Fibroblast of skin of abdomen (primary cell): ENCODE data around the gene PDE11A.
"Not testable (repeated sequence)": the region's sequence is repeated elsewhere in the genome, so short reads cannot be mapped to it uniquely, and the experiment has no call there.

Experiments
- DNase-seq: peaks from one replicate; pipeline ENCODE4 v3.0.0-alpha.2; 2013

The PDE11A gene

GRCh38 chr2:177812713-177813396 is 259.7 kb downstream of the PDE11A start:
- no peak for DNase-seq

- DNase-seq, result no peak
Measured at GRCh38 chr2:177810906-177811305, 261.7 kb downstream of the PDE11A start.

GRCh38 chr2:177808984-177809809 is 263.4 kb downstream of the PDE11A start:
- DNase-seq, result no peak

- peak; percentile 12 for DNase-seq
Measured at GRCh38 chr2:177806025-177806424, 266.6 kb downstream of the PDE11A start.

DNA sequence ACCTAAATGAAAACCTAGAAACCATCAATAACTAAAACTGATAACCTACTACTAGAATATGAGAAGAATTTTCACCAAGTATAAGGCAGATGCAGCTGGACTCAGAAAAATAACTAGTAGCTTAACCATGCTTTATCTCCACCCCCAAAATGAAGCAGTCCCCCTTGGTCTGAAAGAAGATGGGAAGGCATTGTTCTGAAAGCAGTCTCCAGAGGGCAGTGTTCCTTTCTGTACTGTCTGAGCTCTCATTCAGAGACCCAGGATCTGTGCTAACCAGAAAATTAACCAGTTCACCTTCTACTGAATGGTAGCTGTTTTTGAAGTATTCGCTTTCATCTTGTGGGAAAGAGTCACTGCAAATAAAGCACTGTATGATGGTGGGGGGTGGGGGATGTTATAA is 273.0 kb downstream of the PDE11A start:
- no peak for DNase-seq

DNA sequence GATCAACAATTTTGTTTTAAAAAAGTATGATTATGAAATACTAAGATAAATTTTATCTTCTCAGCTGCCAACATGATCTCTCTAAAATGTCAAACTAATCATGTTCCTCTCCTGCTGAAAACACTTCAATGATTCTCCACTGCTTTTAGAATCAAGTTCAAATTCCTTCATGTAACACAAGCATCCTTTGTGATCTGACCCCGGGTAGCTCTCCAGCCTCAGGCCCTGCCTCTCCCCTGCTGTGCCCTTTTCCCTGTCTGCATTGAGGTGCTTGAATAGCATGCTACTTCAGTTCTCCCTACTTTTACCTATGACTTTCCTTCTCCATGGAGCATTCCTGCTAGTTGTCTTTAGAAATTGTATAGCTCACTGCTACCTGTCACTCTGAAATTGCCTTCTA is 274.8 kb downstream of the PDE11A start:
- DNase-seq, result no peak

- DNase-seq, result no peak
Measured at GRCh38 chr2:177796654-177797415, 275.7 kb downstream of the PDE11A start.

DNA sequence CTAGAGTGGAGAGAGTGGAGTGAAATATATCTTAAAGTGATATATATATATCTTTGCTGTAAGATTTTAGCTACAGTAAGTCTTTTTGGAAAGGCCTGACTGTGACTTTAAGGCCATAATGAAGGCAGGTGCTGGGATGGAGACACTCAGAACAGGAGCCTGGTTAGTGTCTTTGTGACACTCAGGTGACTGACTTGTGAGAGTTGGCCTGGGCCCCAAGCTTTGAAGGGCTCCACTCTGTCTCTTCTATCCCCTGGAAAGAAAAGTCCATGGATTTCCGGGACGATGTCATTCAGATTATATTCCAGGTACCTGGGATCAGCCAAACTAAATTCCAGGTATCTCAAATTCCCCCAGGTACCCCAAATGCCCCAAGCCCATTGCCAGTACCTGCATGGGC is 276.6 kb downstream of the PDE11A start:
- DNase-seq, result no peak

GRCh38 chr2:177785143-177785542 is 287.4 kb downstream of the PDE11A start:
- not testable (repeated sequence) for DNase-seq

GRCh38 chr2:177784745-177785067 is 287.9 kb downstream of the PDE11A start:
- DNase-seq, result no peak

GRCh38 chr2:177783835-177784744 is 288.5 kb downstream of the PDE11A start:
- DNase-seq, result no peak

DNA sequence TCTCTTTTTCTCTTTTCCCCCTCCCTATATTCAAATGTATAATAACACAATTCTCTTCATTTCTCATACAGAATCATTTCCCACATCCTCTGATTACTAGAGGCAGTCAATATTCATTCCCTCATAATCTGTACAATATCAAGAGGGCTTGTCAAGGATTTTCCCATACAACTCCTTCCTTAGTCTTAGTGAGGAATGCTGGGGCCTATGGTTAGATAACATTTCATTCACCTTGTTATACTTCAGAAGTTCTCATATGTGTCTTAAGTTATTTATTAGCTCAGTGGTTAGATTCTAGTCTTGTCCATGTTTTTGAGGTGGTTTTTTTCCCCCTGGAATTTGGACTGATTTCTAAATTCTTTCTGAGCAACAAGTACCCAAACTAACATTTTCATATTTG is 289.5 kb downstream of the PDE11A start:
- DNase-seq, result no peak

DNA sequence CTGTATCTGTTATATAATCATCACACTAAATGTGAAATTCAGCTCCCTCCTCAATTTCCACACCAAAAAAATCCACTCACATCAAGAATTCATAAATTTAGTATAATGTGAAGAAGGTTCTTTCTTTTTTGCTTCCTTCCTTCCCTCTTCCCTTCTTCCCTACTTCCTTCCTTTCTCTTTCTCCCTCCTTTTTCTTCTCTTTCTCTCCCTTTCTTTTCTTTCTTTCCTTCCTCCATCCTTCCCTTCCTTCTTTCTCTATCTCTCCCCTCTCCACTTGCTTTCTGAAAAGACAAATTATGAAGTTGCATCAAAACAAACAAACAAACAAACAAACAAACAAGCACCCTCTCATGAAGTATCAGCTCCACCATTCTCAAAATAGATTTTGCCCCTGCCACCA is 290.0 kb downstream of the PDE11A start:
- no peak for DNase-seq

DNA sequence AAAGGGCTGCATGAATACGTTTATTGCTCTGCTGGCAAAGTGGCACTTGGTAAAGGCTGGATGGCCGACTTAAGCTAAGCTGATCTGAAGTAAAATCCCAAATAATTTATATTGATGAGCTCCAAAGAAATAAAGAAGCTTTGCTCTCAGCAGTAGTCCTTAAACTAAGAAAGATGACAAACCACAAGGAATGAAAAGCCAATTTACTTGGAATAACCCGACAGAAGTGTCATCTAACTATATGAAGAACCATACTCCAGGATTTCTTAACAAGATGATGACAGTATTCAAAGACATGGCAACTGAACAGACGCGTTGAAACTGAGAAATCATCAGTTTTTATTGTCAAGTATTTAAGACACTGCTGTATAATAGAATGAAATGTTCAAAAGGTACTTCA is 294.1 kb downstream of the PDE11A start:
- no peak for DNase-seq

DNA sequence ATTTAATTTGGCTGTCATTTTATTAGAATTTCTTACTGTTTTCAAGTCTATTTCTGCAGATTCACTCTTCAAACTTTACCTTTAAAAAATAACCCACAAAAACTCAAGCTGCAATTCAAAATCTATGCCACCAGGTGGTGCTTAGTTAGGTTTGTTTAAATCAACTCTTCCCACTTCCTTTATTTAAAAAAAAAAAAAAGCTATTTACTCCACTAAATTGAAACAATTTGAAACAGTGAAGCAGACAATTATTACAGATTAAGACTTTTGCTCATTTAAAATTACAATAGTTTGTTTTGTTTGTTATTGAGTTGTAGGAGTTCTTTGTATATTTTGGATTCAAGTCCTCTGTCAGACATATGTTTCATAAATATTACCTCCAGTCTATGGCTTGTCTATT is 300.0 kb downstream of the PDE11A start:
- no peak for DNase-seq

- DNase-seq, result no peak
Measured at GRCh38 chr2:177771191-177771590, 301.4 kb downstream of the PDE11A start.

- no peak for DNase-seq
Measured at GRCh38 chr2:177767768-177768167, 304.8 kb downstream of the PDE11A start.

DNA sequence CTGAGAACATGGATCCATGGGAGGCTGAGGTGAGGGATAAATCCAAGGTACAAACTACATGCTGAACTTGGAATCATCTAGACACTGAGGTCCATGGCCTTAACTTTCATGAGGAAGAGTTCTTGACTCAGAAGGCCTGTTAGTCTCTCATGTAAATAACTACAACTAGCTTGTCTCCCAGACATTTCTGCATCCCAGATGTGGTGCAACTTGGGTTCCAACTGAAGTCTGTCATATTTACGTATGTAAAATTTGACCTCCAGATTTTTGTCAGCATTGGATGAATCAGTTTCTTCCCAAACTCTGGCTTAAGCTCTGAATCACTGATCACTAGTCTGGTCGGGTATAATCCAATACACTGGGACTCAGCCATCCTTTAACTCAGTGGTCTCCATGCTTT is 306.9 kb downstream of the PDE11A start:
- DNase-seq, result no peak

GRCh38 chr2:177763531-177764265 is 308.9 kb downstream of the PDE11A start:
- DNase-seq, result peak; percentile 73

DNA sequence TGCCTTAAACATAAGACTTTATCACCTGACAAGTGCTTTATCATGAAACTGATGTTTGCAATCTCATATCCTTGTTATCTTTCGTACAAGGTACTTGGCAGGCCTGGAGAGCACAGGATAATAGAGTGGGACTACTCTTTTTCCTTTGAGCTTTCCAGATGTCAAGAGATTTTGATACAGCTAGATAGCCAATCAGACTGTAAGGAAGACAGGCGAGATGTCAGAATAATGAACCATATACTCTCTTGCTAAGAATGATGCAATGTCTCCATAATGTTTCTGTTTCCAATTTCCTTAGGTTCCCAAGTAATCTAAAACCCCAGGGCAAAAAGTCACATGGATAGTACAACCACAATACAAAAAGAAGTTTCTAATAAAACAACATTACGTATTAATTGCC is 313.1 kb downstream of the PDE11A start:
- peak; percentile 45 for DNase-seq

DNA sequence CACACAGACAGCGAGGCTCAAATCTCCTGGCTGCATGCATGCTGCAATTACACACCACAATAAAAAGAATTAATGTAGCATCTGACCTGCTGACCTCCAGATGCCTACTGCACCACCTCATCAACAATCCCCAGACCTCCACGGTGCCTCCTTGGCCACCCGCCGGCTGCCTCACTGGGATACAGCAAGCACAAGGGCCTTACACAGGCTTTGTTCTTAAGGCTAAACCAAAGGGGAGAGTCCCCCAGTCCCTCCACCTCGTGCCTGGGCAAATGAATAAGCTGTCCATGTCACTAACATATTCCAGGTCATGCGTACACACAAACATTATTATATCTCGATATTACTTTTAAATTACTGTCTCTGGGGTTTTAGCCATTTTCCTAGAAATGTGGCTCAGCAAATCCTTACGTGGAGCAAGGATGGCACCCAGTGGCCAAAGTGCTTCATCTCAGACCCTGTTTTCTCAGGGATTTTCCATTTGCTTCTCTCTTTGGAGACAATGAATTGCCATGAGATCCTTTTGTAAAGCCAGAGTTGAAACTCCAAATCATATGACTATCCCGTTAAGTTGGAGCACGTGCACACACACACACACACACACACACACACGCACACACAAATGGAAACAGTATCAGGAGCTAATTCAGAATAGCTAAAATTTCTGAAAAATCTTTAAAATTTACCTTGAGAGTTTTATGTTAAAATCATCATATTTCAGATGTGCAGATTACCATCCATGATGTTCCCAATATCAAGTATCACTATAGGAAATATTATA is 313.8 kb downstream of the PDE11A start:
- peak; percentile 64 for DNase-seq
